HG02763 (cell line): ENCODE data around the gene GP9.

Experiments used
- ATAC-seq: cut with Tn5 transposase; IDR thresholded peaks from one replicate; pipeline ENCODE4 v1.9.1; 2021; ENCODE audit warnings: mild to moderate bottlenecking, moderate library complexity; ENCODE audit not compliant: unreplicated experiment

Gene GP9

DNA sequence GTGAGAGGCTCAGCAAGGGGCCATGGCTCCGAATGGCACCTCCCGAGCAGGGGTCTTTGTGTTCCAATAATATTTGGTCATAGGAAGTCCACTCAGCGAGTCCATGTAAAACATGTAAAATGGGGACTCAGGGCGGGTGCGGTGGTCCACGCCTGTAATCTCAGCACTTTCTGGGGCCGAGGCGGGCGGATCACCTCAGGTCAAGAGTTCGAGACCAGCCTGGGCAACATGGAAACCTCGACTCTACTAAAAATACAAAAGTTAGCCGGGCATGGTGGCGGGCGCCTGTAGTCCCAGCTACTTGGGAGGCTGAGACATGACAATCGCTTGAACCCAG is 33.1 kb upstream of the GP9 start:
- no peak for ATAC-seq

DNA sequence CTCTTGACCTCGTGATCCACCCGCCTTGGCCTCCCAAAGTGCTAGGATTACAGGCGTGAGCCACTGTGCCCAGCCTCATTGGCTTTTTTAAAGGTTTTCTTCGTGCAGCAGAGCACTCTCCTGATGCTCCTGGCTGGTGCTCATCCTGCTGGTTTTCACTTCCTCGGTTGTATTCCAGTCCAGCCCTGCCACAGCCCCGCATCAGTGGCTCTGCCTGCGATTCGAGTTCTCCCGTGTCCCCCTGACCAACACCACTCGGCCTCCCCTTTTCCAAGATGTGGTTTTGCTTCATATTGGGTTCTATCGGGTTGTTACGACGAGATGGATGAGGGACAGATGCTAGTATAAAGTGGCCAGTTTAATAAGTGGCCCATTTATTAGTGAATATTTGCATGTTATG is 31.7 kb upstream of the GP9 start:
- no peak for ATAC-seq

DNA sequence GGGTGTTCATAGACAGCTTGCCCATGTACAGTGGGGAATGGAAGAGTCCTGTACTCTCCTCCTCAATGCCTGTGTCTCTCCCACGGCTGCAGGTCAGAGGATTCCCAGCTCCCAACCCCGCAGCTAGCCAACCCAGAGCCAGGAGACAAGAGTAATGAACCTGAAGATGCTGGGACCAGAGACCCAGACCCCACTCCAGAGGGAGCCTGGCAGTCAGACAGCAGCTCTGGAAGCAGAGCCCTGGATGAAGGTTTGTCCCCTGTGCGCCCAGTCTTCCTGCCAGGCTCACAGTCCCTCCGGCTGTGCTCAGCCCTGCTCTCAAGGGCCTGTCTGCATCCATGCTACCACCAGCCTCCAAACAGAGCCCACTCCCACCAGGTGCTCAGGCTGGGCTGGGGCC is 30.0 kb upstream of the GP9 start:
- ATAC-seq, result no peak

DNA sequence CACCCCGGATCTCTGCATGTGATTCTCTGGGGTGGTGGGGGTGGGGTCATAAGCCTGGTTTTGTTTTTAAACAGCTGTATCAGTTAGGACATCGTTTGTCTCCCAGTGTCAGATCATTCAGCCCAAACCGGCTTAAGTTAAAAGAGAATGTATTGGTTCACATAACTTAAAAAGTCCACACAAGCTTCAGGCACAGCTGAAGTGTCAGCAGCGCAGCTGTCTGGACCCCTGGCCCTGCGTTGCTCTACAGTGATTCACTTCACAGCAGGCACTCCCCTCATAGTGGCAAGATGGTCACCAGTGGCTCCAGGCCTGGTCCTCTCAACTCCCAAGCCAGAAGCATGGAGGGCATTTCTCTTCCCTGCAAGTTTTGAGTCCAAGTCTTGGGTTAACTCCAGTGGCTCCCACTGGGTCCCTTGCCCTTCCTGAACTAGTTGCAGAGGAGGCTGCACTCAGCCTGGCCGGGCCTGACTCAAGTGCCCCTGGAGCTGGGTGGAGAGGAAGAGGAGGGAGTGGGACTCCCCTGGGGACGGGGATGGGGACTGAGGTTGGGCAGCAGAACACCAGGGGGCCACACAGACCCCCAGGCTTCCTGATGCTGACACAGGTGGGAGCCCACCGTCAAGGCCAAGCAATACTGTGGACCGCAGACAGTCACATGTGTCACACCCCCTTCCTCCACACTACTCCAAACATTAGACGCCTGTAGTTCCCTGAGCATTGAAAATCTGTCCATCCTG is 28.9 kb upstream of the GP9 start:
- ATAC-seq, result no peak

- ATAC-seq, result no peak
These were observed 27.9 kb upstream of the GP9 start for GRCh38 chr3:129032716-129033115.

DNA sequence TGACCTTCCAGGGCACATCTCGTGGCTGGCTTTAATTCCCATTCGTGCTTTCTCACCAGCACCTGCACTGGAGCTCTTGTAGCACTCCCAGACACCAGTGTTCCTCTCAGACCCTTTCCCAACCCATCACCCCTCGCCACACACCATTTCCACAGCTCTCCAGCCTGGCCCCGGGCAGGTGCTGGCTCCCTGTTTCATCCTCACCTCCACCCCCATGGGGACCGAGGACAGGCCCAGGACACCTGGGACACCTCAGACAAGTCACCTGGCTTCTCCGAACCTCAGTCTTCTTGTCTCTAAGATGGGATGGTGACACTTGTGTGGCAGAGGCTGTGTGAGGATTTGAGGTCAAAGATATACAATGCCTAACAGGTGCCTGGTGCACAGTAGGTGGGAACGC is 27.4 kb upstream of the GP9 start:
- no peak for ATAC-seq

- no peak for ATAC-seq
These were observed 26.8 kb upstream of the GP9 start for GRCh38 chr3:129033633-129034321.

GRCh38 chr3:129034642-129035041 is 25.9 kb upstream of the GP9 start:
- ATAC-seq, result no peak

- no peak for ATAC-seq
These were observed 25.0 kb upstream of the GP9 start for GRCh38 chr3:129035360-129036221.

GRCh38 chr3:129036222-129037092 is 24.1 kb upstream of the GP9 start:
- no peak for ATAC-seq

GRCh38 chr3:129037093-129037419 is 23.5 kb upstream of the GP9 start:
- ATAC-seq, result no peak

DNA sequence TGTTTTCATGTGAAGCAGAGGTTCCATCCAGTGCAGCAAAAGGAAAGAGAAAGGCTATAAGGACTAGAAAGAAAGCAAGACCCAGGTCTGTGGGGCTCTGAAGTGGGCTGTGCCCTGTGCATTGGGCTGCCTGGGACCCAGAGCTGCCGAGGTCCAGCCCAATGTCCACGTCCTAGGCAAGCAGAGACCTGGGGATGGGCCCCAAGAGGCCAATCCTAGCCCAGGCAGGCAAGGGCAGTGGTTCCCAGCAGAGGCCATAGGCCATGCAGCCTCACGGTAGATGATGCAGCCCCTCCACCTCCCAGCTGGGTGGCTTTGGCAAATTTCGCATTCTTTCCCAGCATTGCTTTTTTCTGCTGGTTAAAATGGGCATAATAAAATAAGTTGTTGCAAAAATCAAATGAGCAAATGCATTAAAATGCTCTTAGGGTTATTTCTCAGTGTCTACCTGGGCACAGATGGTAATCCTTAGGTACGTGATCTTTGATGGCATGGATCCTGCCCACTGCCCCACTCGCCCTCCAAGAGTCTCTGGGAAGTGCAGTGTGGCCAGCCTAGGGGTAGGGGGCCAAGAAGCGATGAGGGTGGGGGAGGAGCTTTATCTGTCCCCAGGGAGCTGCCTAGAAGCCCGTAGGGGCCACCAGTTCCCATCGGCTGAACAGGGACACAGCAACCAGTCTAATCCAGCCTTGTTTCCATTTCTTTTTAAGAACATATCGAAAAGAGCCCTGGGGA is 22.3 kb upstream of the GP9 start:
- no peak for ATAC-seq

DNA sequence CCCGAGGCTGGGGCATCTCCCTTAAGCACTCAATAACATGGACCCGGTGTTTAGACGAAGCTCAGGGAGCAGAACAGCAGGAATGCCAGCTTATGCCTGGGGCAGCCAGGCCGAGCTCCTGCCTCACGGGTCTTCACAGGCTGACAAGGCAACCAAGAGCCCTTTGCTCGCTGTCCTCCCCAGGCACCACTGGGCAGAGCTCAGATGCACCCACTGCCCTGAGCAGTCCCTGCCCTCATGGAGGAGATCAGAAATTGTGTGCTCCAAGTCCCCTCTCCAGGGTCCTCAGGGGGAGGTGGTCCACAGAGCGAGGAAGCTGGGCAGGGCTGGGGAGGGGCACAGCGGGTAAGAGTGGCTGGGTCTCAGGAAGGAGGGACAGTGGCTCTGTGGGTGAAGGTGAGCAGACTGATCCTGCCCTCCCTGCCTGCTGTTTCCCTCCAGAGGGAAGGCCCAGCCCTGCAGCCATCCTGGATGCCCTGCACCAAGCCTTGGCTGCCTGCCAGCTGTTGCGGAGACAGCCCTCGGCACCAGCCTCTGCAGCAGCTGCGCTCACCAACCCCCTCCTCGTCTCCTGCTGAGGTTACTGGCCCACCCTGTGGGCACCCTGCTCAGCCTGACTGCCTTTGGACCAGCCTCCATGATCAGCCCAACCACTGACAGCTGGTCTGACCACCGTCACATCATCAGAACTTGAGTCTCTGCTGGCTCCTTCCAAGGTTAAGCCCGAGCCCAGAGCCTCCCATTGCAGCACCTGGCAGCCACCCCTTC is 21.1 kb upstream of the GP9 start:
- no peak for ATAC-seq

GRCh38 chr3:129040039-129040336 is 20.6 kb upstream of the GP9 start:
- no peak for ATAC-seq

GRCh38 chr3:129040579-129041300 is 19.8 kb upstream of the GP9 start:
- ATAC-seq, result no peak

DNA sequence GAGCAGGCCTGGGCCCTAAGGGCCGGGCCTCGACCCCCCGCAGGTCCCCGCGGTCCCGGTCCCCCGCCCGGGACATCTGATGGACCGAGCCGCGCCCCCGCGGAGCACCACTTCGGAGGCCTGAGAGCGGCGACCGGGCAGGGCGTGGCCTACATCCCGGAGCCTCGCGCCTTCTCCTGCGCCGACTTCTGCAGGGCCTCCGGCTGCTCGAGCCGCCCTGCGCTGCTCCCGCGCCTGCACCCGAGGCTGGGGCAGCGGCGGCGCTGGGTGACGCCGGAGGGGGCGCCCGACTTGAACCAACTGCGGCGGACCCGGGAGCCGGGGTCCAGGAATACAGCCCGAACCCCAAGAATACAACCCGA is 14.9 kb upstream of the GP9 start:
- ATAC-seq, result no peak

GRCh38 chr3:129046037-129046731 is 14.4 kb upstream of the GP9 start:
- no peak for ATAC-seq

DNA sequence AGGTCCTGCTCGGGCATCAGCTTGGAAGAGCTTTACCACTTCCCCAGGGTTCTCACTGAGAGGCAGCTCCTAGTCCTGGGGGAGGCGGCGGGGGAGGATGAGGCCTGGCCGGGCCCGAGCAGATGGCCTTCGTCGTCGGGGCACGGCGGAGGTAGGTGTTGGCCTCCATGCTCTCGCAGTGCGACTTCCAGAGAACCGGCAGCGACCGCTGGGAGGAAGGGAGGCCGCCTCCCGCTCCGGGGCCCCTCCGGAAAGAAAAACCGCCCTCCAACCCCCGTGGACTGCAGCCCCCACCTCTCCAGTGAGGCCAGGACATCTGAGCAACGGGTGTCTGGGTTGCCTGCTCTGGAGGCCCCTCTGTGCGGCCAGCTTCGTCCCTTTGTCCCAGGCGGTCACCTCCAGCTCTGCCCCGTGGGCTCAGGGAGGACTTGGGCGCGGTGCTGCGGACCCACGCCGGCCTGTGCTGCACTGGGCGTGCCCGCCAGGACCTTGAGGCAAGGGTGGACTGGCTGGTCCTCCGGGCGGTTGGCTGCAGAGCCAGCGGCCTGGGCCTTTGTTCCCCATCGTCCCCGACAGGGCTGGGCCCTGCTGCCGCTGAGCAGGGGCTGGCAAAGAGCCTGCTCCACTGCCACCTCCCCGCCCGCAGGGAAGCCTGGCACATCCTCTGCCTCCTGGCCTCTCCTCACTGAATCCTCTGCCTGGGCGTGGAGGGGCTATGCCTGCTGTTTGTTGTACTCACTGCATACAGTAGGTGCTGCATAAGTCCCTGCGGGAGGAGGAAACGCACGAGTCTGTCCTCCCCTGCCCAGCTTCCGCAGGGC is 13.6 kb upstream of the GP9 start:
- ATAC-seq, result no peak
